ENCODE results near the gene NLGN1.

The NLGN1 gene

GRCh38 chr3:173778251-173778650 lies 380.7 kb downstream of the NLGN1 start:
- no peak for DNase-seq (ENCODE audit: low read depth)
- H3K4me3 ChIP-seq (ENCODE audit: low read depth, low read length), result no peak overlapping the region
- TF ChIP-seq MAX (IDR thresholded peaks at IDR 0.05; ENCODE audit: low read depth, low read length) (no peak), POLR2A (IDR thresholded peaks at IDR 0.05; ENCODE audit: extremely low read depth, insufficient read length) (no peak), MYC (IDR thresholded peaks at IDR 0.05; ENCODE audit: low read depth, low read length) (no peak), CTCF (IDR thresholded peaks at IDR 0.05; ENCODE audit: low read depth, low read length) (no peak)

- no peak overlapping the region for H3K4me3 ChIP-seq (ENCODE audit: low read depth, low read length)
- no peak for DNase-seq (ENCODE audit: low read depth)
- no peak for TF ChIP-seq POLR2A (IDR thresholded peaks at IDR 0.05; ENCODE audit: extremely low read depth, insufficient read length)
- no peak for TF ChIP-seq CTCF (IDR thresholded peaks at IDR 0.05; ENCODE audit: low read depth, low read length)
Observed at GRCh38 chr3:173780067-173780466, 382.5 kb downstream of the NLGN1 start.

- no peak for TF ChIP-seq CTCF (IDR thresholded peaks at IDR 0.05; ENCODE audit: low read depth, low read length)
- no peak for TF ChIP-seq MYC (IDR thresholded peaks at IDR 0.05; ENCODE audit: low read depth, low read length)
- no peak for TF ChIP-seq POLR2A (IDR thresholded peaks at IDR 0.05; ENCODE audit: extremely low read depth, insufficient read length)
- no peak for TF ChIP-seq MAX (IDR thresholded peaks at IDR 0.05; ENCODE audit: low read depth, low read length)
- no peak overlapping the region for H3K4me3 ChIP-seq (ENCODE audit: low read depth, low read length)
- no peak for DNase-seq (ENCODE audit: low read depth)
Observed at GRCh38 chr3:173785004-173785403, 387.5 kb downstream of the NLGN1 start.

- H3K4me3 ChIP-seq (ENCODE audit: low read depth, low read length), result no peak overlapping the region
- no peak for DNase-seq (ENCODE audit: low read depth)
- TF ChIP-seq POLR2A (IDR thresholded peaks at IDR 0.05; ENCODE audit: extremely low read depth, insufficient read length) (no peak), CTCF (IDR thresholded peaks at IDR 0.05; ENCODE audit: low read depth, low read length) (no peak), MAX (IDR thresholded peaks at IDR 0.05; ENCODE audit: low read depth, low read length) (no peak)
Observed at GRCh38 chr3:173789530-173790162, 392.1 kb downstream of the NLGN1 start.

GRCh38 chr3:173793963-173794362 lies 396.4 kb downstream of the NLGN1 start:
- DNase-seq (ENCODE audit: low read depth), result no peak
- no peak overlapping the region for H3K4me3 ChIP-seq (ENCODE audit: low read depth, low read length)
- TF ChIP-seq MAX (IDR thresholded peaks at IDR 0.05; ENCODE audit: low read depth, low read length), result no peak
- no peak for TF ChIP-seq MYC (IDR thresholded peaks at IDR 0.05; ENCODE audit: low read depth, low read length)
- no peak for TF ChIP-seq POLR2A (IDR thresholded peaks at IDR 0.05; ENCODE audit: extremely low read depth, insufficient read length)
- TF ChIP-seq CTCF (IDR thresholded peaks at IDR 0.05; ENCODE audit: low read depth, low read length), result no peak

GRCh38 chr3:173796405-173796804 lies 398.9 kb downstream of the NLGN1 start:
- TF ChIP-seq POLR2A (IDR thresholded peaks at IDR 0.05; ENCODE audit: extremely low read depth, insufficient read length), result no peak
- no peak for TF ChIP-seq CTCF (IDR thresholded peaks at IDR 0.05; ENCODE audit: low read depth, low read length)
- DNase-seq (ENCODE audit: low read depth), result no peak
- no peak overlapping the region for H3K4me3 ChIP-seq (ENCODE audit: low read depth, low read length)

All from NB4 (cell line).